HepG2 (cell line): ENCODE data around the gene VWA3A.

Experiments
- CTCF ChIP-seq: sonication (generic); formaldehyde crosslinking; IDR thresholded peaks from 2 replicates; pipeline ENCODE4 v1.5.0; 2020; ENCODE audit warnings: mild to moderate bottlenecking, missing genetic modification reagents, moderate library complexity
- EED ChIP-seq: sonication (generic); formaldehyde crosslinking; IDR thresholded peaks from 2 replicates; pipeline ENCODE4 v1.5.0; 2020; ENCODE audit warnings: mild to moderate bottlenecking, missing genetic modification reagents
- EP300 ChIP-seq, 3 experiments: sonication (generic) in 1 of 3; formaldehyde crosslinking in 1 of 3; IDR thresholded peaks; 2 replicates each; pipeline versions ENCODE4 v1.5.1 to v1.6.1; 2011 to 2020; ENCODE audit warnings: low read depth in 2 of 3, low read length in 2 of 3, borderline replicate concordance in 1 of 3, improper control_type of control experiment in 1 of 3, mild to moderate bottlenecking in 1 of 3, missing genetic modification reagents in 1 of 3, moderate library complexity in 1 of 3
- EZH2 ChIP-seq: conservative IDR thresholded peaks from 2 replicates; pipeline ENCODE4 v1.6.1; 2012; ENCODE audit warnings: mild to moderate bottlenecking, low read depth, low read length, moderate library complexity
- KDM1A ChIP-seq: IDR thresholded peaks from 2 replicates; pipeline ENCODE4 v1.6.1; 2016; ENCODE audit warnings: missing compliant biosample characterization
- KLF11 ChIP-seq: IDR thresholded peaks from 2 replicates; pipeline ENCODE4 v1.6.1; 2016; ENCODE audit warnings: missing compliant biosample characterization
- MTF1 ChIP-seq: sonication (generic); formaldehyde crosslinking; IDR thresholded peaks from 2 replicates; pipeline ENCODE4 v1.5.0; 2020; ENCODE audit warnings: missing genetic modification reagents
- NFIB ChIP-seq: sonication (generic); formaldehyde crosslinking; IDR thresholded peaks from 2 replicates; pipeline ENCODE4 v1.9.0; 2021; ENCODE audit warnings: missing genetic modification reagents, mild to moderate bottlenecking, borderline replicate concordance
- PBX3 ChIP-seq: sonication (generic); formaldehyde crosslinking; IDR thresholded peaks from 2 replicates; pipeline ENCODE4 v1.8.1; 2023; ENCODE audit warnings: missing genetic modification reagents, inconsistent platforms, borderline replicate concordance
- POLR2AphosphoS5 ChIP-seq: IDR thresholded peaks from 2 replicates; pipeline ENCODE4 v1.6.1; 2012; ENCODE audit warnings: low read depth, low read length

DNA sequence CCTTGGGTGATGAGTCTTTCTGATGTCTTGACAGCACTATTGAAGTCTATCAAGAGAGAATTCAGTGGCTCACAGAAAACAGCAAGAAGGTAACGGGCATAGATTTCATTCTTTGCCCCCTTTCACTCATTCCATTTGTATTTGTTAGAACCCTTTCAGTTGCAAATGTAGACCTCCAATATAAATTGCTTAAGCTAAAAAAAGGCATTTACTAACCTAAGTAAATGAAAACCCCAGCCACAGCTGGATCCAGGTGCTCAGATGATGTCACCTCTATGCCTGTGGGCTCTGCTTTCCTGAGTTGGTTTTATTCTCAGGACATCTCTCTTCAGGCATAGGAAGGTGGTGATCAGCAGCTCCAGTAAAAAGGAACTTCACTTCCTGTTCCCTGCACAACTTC lies 11.1 kb downstream of the VWA3A start:
- TF ChIP-seq EP300 (IDR thresholded peaks at IDR 0.05; ENCODE audit: low read depth in 2 of 2, low read length in 2 of 2) (no peak), EP300 (CRISPR knock-in tag; IDR thresholded peaks at IDR 0.05; ENCODE audit: borderline replicate concordance) (no peak), PBX3 (CRISPR knock-in tag) (no peak), POLR2AphosphoS5 (no peak), CTCF (CRISPR knock-in tag) (no peak), EED (CRISPR knock-in tag) (no peak), MTF1 (CRISPR knock-in tag) (no peak), KDM1A (CRISPR knock-in tag) (no peak), KLF11 (CRISPR knock-in tag) (no peak), NFIB (CRISPR knock-in tag) (no peak), EZH2 (no peak)
